HEK293 (cell line): Measurements from ENCODE around the gene CLDN3.
A peak's percentile ranks its signal among the peaks of the same experiment; 100 is the strongest.

Experiments
- CTCF ChIA-PET: fragments of 350-600 bp; formaldehyde crosslinking; extraction: SDS; loops from one replicate; lab custom pipeline; 2021; ENCODE audit warnings: antibody characterized with exemption; lab: Yijun Ruan, JAX
- POLR2A ChIA-PET: fragments of 300-600 bp; formaldehyde crosslinking; extraction: SDS; loops from one replicate; lab custom pipeline; 2020; ENCODE audit warnings: antibody characterized with exemption, inconsistent platforms; lab: Yijun Ruan, JAX
- H3K27ac ChIP-seq: fragments of 200-500 bp; sonication (Bioruptor generic); 2 replicates; pipeline ENCODE4 v1.5.1; 2014; ENCODE audit warnings: low read depth, low read length, control low read depth, inconsistent platforms; ENCODE audit errors: extremely low read depth
- H3K36me3 ChIP-seq, 2 experiments: fragments of 200-500 bp in 1 of 2; sonication (Bioruptor generic) in 1 of 2; 1 replicate in 1 of 2; 2 replicates in 1 of 2; pipeline ENCODE4 v1.5.1; 2014 to 2017; ENCODE audit warnings: inconsistent platforms in 2 of 2, low read length in 2 of 2; ENCODE audit not compliant: control insufficient read depth in 2 of 2, insufficient read depth in 1 of 2
- H3K4me1 ChIP-seq: fragments of 200-500 bp; sonication (Bioruptor generic); 2 replicates; pipeline ENCODE4 v1.5.1; 2014; ENCODE audit warnings: mild to moderate bottlenecking, low read length, inconsistent platforms; ENCODE audit not compliant: control insufficient read depth, insufficient read depth
- H3K4me3 ChIP-seq: 2 replicates; pipeline ENCODE4 v1.5.1; 2011; ENCODE audit warnings: low read depth, mild to moderate bottlenecking, control low read depth, low read length, moderate library complexity
- H3K9me3 ChIP-seq: fragments of 200-500 bp; sonication (Bioruptor generic); 2 replicates; pipeline ENCODE4 v1.5.1; 2014; ENCODE audit warnings: low read depth, low read length, inconsistent platforms; ENCODE audit not compliant: control insufficient read depth, insufficient read depth
- BCL6B ChIP-seq: fragments of 450-650 bp; formaldehyde crosslinking; IDR thresholded peaks from 2 replicates; pipeline ENCODE4 v1.5.1; 2017; ENCODE audit warnings: missing biosample characterization, missing genetic modification characterization
- HOXA7 ChIP-seq: sonication (generic); formaldehyde crosslinking; IDR thresholded peaks from 2 replicates; pipeline ENCODE4 v1.8.1; 2022; ENCODE audit warnings: missing genetic modification reagents, borderline replicate concordance
- KLF1 ChIP-seq: fragments of 450-650 bp; formaldehyde crosslinking; IDR thresholded peaks from 2 replicates; pipeline ENCODE4 v1.5.1; 2016; ENCODE audit warnings: missing biosample characterization, missing genetic modification characterization
- KLF16 ChIP-seq: fragments of 450-650 bp; formaldehyde crosslinking; IDR thresholded peaks from 2 replicates; pipeline ENCODE4 v1.5.1; 2017; ENCODE audit warnings: missing biosample characterization, missing genetic modification characterization
- OVOL3 ChIP-seq: fragments of 450-650 bp; formaldehyde crosslinking; IDR thresholded peaks from 2 replicates; pipeline ENCODE4 v1.5.1; 2016; ENCODE audit warnings: missing biosample characterization, missing genetic modification characterization
- ZBTB8A ChIP-seq: fragments of 450-650 bp; formaldehyde crosslinking; IDR thresholded peaks from 2 replicates; pipeline ENCODE4 v1.5.1; 2016; ENCODE audit warnings: missing biosample characterization, missing genetic modification characterization
- ZFP3 ChIP-seq: fragments of 450-650 bp; formaldehyde crosslinking; IDR thresholded peaks from 2 replicates; pipeline ENCODE4 v1.5.1; 2016; ENCODE audit warnings: low read depth, missing biosample characterization, missing genetic modification characterization
- ZNF121 ChIP-seq: fragments of 450-650 bp; formaldehyde crosslinking; IDR thresholded peaks from 2 replicates; pipeline ENCODE4 v1.5.1; 2016; ENCODE audit warnings: missing biosample characterization, missing genetic modification characterization
- ZNF146 ChIP-seq: fragments of 450-650 bp; formaldehyde crosslinking; IDR thresholded peaks from 2 replicates; pipeline ENCODE4 v1.5.1; 2016; ENCODE audit warnings: missing biosample characterization, missing genetic modification characterization
- ZNF214 ChIP-seq: fragments of 450-650 bp; formaldehyde crosslinking; IDR thresholded peaks from 2 replicates; pipeline ENCODE4 v1.5.1; 2017; ENCODE audit warnings: missing biosample characterization, mild to moderate bottlenecking, missing genetic modification characterization, borderline replicate concordance
- ZNF302 ChIP-seq: fragments of 450-650 bp; formaldehyde crosslinking; IDR thresholded peaks from 2 replicates; pipeline ENCODE4 v1.5.1; 2016; ENCODE audit warnings: missing biosample characterization, missing genetic modification characterization, low read depth
- ZNF391 ChIP-seq: fragments of 450-650 bp; formaldehyde crosslinking; IDR thresholded peaks from 2 replicates; pipeline ENCODE4 v1.5.1; 2016; ENCODE audit warnings: low read depth, missing biosample characterization, missing genetic modification characterization, borderline replicate concordance
- ZNF398 ChIP-seq: fragments of 450-650 bp; formaldehyde crosslinking; IDR thresholded peaks from 2 replicates; pipeline ENCODE4 v1.5.1; 2017; ENCODE audit warnings: missing biosample characterization, missing genetic modification characterization
- ZNF544 ChIP-seq: fragments of 450-650 bp; formaldehyde crosslinking; IDR thresholded peaks from 2 replicates; pipeline ENCODE4 v1.5.0; 2017; ENCODE audit warnings: missing biosample characterization, missing genetic modification characterization
- ZNF660 ChIP-seq: fragments of 450-650 bp; IDR thresholded peaks from 2 replicates; pipeline ENCODE4 v1.5.1; 2018; ENCODE audit warnings: missing biosample characterization, mild to moderate bottlenecking, missing genetic modification characterization
- ZNF664 ChIP-seq: fragments of 450-650 bp; formaldehyde crosslinking; IDR thresholded peaks from 2 replicates; pipeline ENCODE4 v1.5.1; 2016; ENCODE audit warnings: missing biosample characterization, missing genetic modification characterization
- ZSCAN18 ChIP-seq: fragments of 450-650 bp; formaldehyde crosslinking; IDR thresholded peaks from 2 replicates; pipeline ENCODE4 v1.5.1; 2016; ENCODE audit warnings: missing biosample characterization, missing genetic modification characterization
- ZSCAN30 ChIP-seq: fragments of 450-650 bp; IDR thresholded peaks from 2 replicates; pipeline ENCODE4 v1.5.1; 2018; ENCODE audit warnings: missing biosample characterization, mild to moderate bottlenecking, missing genetic modification characterization, moderate library complexity
- ZSCAN5A ChIP-seq: fragments of 450-650 bp; formaldehyde crosslinking; IDR thresholded peaks from 2 replicates; pipeline ENCODE4 v1.5.1; 2016; ENCODE audit warnings: missing biosample characterization, missing genetic modification characterization
- TF ChIP-seq, protein P1 (sequence below): fragments of 450-650 bp; formaldehyde crosslinking; IDR thresholded peaks from 2 replicates; pipeline ENCODE4 v1.5.1; 2016; ENCODE audit warnings: missing biosample characterization, missing genetic modification characterization

The CLDN3 gene

GRCh38 chr7:73774923-73775322 is 4.9 kb upstream of the CLDN3 start:
- ChIA-PET POLR2A (no interaction called here), CTCF (interaction anchor here (0.6 kb wide), 1 partner anchor 19 kb away, joined by 3 read pairs; no protein-coding TSS in a partner anchor)
- Histone ChIP-seq H3K4me1 (no peaks in the 10 kb centered on the region), H3K36me3 (no peaks in the 10 kb centered on the region), H3K27ac (no peak overlapping the region), H3K9me3 (no peaks in the 10 kb centered on the region), H3K4me3 (no peak overlapping the region)
- no peak for TF ChIP-seq KLF1 (tag by site-specific recombination)
- TF ChIP-seq ZNF660 (tag by site-specific recombination) = no peak
- TF ChIP-seq ZNF146 = peak; percentile 9; the same call in 1 of the 2 replicates
- no peak for TF ChIP-seq ZNF391 (tag by site-specific recombination)
- no peak for TF ChIP-seq ZNF302
- TF ChIP-seq ZSCAN30 (tag by site-specific recombination) = no peak

DNA sequence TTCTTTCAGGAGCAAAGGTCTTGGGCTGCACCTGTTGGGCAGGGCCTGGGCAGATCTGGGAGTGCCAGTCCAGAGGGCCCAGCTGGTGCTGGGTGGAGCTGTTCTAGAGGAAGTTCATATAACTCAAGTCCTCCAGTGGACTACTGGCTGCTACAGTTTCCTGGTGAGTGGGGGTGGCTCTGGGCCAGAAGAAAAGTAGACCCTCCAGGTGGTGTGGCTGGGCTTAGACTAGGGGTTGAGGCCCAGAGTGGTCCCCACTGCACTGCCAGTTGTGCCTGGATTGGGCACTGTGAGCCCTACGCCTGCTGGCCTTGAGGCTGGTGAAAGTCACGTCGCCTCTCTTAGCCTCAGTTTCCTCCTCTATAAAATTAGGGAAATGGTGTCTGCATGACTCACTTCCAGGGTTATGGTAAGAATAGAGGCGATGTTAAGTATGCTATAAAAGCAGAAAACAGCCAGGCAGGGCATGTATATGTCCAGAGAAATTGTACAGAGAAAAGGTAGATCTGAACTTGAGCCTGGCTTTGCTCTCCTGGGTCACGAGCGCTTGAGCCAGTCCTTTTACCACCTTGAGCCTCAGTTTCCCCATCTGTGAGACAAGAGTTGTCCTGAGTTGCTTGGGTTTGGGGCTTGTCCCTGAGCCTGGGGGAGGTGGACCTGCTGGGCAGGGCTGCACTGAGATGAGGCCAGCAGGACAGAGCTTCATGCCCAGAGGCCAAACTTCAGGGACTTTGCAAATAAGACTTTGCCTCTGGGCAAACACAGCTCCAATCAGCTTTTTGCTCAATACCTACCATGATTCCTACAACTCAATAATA is 3.8 kb upstream of the CLDN3 start:
- Histone ChIP-seq H3K36me3 (no peaks in the 10 kb centered on the region), H3K4me3 (no peak overlapping the region), H3K27ac (no peak overlapping the region), H3K9me3 (no peaks in the 10 kb centered on the region), H3K4me1 (no peaks in the 10 kb centered on the region)
- ChIA-PET CTCF (no interaction called here), POLR2A (interaction anchor here (0.6 kb wide), 1 partner anchor 393 kb away, joined by 5 read pairs; no protein-coding TSS in a partner anchor)
- TF ChIP-seq ZNF664 (tag by site-specific recombination) (no peak), KLF16 (tag by site-specific recombination) (no peak), ZSCAN18 (tag by site-specific recombination) (no peak), HOXA7 (no peak), ZFP3 (tag by site-specific recombination) (no peak), KLF1 (tag by site-specific recombination) (no peak), ZSCAN5A (tag by site-specific recombination) (no peak)

GRCh38 chr7:73770860-73771670 is 995 bp upstream of the CLDN3 start:
- Histone ChIP-seq H3K4me1 (no peaks in the 10 kb centered on the region), H3K36me3 (no peaks in the 10 kb centered on the region), H3K27ac (no peak overlapping the region), H3K4me3 (peak overlapping the region; percentile 50), H3K9me3 (no peaks in the 10 kb centered on the region)
- ChIA-PET CTCF (interaction anchor here (0.6 to 1.6 kb wide), 3 partner anchors 37 to 86 kb away, joined by 3 to 7 read pairs (median 3); no protein-coding TSS in a partner anchor), POLR2A (interaction anchor here (0.6 to 2.4 kb wide), 4 partner anchors 16 to 833 kb away, joined by 3 to 15 read pairs (median 11); partner anchors contain the start of gene ABHD11)
- no peak for TF ChIP-seq OVOL3 (tag by site-specific recombination)
- no peak for TF ChIP-seq BCL6B (tag by site-specific recombination)
- TF ChIP-seq ZNF544 (tag by site-specific recombination) = no peak
- TF ChIP-seq ZBTB8A (tag by site-specific recombination) = peak; percentile 18; the same call in 1 of the 2 replicates
- TF ChIP-seq, protein P1, sequence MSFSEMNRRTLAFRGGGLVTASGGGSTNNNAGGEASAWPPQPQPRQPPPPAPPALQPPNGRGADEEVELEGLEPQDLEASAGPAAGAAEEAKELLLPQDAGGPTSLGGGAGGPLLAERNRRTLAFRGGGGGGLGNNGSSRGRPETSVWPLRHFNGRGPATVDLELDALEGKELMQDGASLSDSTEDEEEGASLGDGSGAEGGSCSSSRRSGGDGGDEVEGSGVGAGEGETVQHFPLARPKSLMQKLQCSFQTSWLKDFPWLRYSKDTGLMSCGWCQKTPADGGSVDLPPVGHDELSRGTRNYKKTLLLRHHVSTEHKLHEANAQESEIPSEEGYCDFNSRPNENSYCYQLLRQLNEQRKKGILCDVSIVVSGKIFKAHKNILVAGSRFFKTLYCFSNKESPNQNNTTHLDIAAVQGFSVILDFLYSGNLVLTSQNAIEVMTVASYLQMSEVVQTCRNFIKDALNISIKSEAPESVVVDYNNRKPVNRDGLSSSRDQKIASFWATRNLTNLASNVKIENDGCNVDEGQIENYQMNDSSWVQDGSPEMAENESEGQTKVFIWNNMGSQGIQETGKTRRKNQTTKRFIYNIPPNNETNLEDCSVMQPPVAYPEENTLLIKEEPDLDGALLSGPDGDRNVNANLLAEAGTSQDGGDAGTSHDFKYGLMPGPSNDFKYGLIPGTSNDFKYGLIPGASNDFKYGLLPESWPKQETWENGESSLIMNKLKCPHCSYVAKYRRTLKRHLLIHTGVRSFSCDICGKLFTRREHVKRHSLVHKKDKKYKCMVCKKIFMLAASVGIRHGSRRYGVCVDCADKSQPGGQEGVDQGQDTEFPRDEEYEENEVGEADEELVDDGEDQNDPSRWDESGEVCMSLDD (tag by site-specific recombination) = no peak
- TF ChIP-seq ZNF398 = peak; percentile 77; the same call in 1 of the 2 replicates
- peak; percentile 55; the same call in 1 of the 2 replicates for TF ChIP-seq ZNF121 (tag by site-specific recombination)
- TF ChIP-seq ZNF214 = no peak
